ENCODE results near the gene ZCCHC14.

The ZCCHC14 gene

DNA sequence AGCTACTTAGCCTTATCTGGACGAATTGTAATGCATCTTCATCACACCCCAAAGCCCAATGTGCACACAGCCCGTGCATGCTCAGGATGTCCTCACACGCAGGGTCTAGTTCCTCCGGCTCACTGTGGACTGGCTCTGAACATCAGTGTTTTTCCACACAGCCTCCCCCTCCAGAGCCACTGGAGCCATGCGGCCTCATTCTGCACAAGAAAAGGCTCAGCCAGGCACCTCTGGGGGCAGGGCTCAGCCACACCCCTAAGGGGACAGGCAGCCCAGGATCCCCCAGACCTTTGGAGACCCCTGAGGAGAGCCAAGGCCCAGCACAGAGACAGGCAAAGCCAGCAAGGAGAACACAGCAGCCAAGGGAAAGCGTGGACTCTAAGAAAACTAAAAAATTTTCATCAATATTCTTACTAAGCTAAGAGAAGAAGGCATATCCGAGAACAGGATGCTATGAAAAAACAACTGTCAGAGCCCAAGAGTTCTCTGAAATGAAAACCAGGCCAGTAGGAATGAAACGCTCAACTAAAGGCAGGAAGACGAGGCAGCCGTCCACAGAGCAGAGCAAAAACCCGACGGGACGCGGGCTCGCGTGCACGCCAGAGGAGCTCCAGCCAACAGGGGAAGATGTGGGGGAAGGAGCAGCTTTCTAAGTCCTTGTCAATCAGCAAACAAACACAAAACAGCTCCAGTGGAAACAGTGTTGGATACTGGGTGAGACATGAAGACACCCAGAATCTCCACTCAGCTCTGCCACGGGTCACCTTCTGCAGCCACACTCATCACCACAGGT is 66.2 kb downstream of the ZCCHC14 start:
- DNase-seq: no peak

DNA sequence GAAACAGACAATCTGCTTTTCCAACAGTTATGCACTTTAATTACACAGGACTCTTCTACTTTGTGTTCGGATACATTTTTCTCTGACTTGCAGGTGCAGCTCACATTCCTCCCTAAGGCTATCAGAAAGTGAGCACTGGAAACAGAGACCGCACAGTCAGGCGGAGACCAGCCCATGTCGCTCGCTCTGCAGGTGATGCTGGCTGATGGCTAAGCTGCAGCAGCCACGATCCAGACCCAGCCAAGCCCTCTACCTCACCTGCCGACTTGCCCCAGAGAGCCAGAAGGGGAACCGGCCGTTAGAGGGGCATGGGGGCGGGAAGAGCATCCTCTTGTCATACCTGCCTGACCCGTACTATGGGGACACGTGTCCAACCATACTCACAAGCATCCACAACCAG is 66.9 kb downstream of the ZCCHC14 start:
- DNase-seq: no peak

DNA sequence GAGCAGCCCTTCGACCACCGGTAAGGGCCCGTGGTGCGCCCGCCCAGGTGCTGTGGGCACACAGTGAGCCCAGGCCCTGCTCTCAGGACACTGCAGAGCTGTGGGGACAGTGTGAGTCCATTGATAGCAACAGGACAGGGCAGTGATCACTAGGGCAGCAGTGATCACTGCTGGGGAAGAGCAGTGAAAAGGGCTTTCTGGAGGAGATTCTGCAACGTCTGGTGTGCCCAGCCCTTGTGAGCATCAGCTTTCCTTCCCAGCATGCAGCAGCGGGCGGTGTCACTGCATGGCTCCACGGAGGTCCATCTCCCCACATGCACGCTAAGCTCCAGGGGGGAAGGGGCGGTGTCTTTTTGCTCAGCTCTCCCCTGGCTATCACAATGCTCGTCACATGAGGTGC is 68.6 kb downstream of the ZCCHC14 start:
- no peak for DNase-seq

DNA sequence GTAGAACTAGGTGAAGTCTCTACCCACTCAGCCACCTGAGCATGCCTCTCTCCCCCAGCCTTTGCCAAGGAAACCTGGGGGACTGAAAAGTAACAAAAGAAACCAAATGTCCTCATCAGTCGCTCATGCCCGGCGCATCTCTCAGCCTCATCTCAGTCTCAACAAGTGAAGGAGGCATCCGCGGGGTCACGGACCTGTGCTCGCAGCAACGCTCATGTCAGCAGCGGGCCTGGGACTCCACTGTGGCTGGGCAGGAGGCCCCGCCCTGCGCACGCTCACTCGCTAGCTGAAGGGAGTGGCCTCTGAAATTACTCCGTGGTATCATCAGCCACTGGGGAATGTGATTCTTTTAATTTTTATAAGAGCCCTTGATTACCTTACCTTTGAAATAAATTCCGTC is 69.4 kb downstream of the ZCCHC14 start:
- DNase-seq: no peak

DNA sequence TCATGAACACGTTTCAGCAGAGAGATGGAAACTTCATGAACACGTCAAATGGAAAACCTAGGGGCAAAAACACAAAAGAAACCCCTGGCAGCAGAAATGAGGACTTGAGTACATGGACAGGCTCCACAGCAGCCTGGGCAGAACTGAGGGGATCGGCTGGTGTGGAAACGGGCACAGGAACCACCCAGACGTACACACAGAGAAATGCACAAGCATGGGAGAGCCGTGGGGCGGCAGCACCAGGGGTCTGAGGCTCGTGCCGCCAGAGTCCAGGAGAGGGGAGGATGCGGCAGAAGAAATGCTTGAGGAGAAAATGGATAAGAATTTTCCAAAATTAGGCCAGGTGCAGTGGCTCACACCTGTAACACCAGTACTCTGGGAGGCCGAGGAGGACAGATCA is 70.7 kb downstream of the ZCCHC14 start:
- DNase-seq: no peak

DNA sequence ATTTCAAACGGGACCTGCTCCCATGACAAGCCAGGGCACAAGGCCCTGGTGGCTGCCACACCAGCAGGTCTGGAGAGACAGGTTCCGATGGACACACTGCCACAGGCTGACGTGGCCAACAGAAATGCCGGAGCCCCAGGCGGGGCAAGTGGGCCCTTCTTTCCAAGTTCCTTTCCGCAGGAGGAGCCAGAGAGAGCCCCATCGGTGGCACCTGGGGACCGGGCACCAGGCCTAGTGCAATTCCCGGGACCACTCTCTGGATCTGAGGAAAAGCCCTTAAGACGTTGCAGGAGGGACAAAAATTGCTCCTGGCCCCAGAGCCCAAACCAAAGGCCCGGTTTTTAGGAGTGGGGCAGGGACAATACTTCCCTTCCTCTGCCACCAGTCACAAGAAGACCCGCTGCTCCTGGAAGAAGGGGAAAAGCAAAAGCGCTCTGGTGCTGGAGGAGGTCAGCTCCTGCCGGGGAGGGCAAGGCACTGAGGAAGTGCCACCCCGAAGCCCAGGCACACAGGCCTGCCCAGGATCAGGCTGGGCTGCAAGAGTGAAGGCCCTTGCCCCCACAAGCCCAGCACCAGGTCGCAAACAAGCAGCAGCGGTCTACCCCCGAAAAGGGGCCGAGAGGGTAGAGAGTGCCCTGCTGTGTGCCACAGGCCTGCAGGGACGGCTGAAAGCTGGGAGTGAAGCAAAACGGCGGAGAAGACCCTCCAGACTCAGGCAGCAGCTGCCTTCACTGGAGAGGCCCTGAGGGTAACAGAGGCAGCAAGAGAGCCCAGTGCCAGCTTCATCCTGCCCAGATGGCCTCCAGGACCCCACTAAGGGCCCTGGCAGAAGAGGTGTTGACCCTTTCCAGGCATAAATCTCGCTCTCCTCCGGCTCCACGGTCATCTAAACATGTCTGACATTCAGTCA is 71.6 kb downstream of the ZCCHC14 start:
- DNase-seq: no peak

DNA sequence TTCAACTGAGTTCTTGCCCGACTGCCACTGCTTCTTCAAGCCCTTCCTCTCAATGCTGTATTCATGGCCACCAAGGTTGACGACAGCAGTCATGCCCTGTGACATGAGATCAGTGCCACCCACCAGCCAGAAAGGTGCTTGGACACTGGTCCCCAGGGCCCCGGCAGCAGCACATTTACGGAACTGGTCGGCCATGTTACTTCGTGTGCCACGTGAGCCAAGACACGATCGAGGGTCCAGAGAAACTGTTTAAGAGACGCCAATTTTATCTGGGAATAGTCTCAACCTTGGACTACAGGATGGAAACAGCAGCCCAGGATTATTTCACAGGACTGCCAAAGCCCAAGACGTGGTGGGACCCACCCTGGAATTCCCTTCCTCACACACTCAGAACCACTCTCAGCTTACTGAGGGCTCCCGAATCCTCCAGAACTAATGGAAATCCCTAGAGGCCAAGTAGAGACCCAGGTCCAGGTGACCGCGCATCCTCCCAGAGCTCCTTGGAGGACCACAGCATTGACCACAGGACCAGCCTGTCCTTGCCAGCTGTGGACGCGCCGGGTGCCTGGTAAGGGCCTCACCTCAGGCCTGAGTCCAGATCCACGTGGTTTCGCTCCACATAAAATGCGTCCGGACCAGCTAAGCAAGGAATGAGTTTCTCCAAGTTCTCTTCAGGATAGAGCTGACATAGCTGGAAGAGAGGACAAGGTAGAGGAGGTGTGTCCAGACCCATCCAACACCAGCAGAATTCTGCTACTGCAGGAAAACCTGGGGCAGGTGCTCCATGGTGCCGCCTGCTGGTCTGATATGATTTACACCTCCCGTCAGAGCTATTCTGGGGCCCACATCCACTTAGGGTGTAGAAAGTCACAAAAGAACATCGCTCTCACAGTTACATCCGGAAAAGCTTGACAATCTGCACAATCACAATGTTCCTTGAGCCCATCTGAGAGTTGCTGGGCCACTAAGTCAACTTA is 72.5 kb downstream of the ZCCHC14 start:
- DNase-seq: no peak

DNA sequence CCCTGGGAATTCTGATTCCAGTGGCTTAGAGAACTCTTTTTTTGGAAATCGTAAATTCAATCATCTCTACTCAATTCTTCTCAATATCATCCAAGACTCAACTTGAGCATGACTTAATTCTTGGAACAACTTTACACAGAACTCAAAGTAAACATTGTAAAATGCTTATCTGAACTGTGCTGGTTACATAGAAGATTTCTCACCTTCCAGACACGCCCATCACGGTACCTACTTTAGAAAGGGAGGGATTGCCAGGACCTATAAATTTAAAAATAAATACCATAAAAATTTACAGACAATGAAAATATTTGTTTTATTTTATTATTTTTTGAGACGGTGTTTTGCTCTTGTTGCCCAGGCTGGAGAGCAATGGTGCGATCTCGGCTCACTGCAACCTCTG is 74.2 kb downstream of the ZCCHC14 start:
- DNase-seq: no peak

DNA sequence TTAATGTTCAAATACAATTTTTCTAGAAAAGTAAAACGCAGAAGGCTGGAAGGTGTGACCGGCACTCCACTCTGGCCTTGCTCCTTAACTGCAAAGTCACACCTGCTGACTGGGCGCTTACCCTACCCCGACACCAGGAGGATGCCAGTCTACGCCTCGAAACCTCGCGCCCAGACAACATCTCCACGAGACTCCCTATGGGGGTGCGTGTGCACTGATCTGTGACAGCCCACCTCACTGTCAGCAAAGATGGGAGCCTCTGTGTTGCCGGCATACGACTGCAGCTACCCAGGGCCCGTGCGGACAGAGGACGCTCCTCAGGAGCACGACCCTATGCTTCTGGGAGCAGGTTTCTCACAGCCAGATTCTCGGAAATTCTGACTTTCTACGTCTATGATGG is 74.6 kb downstream of the ZCCHC14 start:
- no peak for DNase-seq

DNA sequence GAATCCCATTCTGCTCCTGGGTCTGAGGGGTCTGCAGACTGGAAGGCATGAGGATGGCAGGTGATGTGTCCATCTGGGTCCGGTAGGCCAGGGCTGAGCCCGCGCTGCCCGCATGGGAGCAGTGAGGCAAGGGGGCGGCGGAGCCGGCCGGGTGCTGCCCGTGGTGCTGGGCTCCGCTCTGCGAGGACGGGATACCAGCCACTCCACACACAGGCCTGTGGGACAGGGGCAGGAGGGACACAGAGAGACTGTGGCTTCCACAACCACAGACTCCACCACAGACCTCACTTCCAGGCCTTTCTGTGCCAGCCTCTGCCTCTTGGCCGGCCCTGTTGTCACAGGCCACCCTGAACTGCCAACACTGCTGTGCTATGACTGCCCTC is 75.3 kb downstream of the ZCCHC14 start:
- no peak for DNase-seq

DNA sequence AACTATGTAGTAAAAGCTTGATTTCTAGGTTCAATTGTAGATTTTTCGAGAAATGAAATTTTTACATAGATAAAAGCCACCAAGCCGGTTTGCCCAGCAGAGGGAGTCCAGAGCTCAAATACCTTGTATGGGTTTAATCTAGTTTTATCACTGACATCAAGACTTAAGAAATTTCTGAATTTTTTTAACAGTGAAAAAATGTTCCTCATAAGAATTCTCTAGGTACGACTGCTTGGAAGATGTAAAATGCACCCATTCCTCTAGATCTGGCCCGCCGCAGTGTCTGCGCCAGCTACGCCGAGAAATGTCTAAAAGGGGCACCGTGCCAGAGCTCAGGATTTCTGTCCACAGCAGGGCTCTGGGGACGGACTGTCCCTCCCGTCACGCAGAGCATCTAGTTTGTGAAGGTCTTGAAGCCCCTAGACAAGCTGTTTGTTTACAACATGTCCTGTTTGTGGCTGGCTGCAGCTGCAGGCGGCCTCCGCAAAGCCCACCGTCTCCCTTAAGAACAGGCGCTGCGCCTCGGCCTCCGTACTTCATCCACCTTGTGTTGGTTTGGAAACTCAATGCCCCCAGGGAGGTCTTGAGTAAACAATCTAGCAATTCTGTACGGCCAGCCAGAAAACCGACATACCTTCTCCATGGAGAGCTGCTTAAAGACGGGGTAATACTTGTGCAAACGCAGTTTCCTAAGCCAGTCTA is 75.8 kb downstream of the ZCCHC14 start:
- DNase-seq: peak; percentile 59

DNA sequence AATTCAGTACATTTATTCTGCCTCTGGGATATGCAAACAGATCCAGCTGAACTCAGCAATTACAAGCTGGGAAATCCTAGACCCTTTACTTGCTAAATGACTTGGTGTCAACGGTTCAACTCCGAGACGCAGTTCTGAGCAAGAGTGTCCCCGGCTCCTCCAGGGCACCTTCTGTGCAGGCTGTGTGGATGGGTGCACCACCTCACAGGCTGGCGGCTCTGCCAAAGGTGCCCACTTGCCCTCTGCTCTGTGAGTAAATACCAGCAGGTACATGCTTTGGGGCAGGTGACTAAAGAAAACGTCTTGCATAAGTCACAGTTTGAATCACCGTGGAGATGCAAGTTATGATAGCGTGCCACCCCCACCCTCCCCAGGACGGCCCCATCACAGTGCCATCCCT is 77.4 kb downstream of the ZCCHC14 start:
- DNase-seq: no peak

DNA sequence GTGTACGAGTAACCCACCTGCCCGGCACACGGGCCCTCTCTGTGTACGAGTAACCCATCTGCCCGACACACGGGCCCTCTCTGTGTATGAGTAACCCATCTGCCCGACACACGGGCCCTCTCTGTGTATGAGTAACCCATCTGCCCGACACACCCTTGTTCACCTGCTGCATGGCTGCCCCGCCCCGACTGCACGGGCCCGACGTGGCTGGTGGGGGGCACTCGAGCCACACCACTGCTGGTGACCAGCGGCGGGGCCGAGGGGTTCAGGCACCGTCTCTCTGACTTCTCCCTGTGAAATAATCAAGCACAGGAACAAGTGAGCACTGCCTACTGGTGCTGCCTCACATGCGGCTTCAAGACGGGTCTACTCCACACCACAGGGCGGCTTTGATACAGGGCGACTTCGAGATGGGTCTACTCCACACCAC is 78.6 kb downstream of the ZCCHC14 start:
- DNase-seq: no peak

DNA sequence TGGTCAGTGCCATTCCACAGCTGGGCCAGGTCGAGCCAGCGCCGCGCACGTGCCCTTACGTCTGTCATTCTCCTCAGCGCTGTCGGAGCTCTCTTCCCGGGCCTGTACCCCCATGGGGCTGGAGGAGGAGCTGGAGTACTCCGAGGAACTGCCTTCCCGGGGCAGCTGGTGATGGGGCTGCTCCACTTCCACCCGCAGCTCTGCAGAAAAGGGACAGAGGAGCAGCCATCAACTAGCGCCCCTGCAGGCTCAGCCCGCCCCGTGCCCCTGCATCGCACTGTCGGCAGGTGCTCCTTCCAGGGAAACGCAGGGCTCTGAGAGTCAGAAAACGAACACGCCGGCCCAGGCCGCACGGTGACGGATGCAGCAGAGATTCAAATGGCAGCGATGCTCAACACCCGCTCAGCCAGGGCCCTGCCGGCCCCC is 79.8 kb downstream of the ZCCHC14 start:
- no peak for DNase-seq

DNA sequence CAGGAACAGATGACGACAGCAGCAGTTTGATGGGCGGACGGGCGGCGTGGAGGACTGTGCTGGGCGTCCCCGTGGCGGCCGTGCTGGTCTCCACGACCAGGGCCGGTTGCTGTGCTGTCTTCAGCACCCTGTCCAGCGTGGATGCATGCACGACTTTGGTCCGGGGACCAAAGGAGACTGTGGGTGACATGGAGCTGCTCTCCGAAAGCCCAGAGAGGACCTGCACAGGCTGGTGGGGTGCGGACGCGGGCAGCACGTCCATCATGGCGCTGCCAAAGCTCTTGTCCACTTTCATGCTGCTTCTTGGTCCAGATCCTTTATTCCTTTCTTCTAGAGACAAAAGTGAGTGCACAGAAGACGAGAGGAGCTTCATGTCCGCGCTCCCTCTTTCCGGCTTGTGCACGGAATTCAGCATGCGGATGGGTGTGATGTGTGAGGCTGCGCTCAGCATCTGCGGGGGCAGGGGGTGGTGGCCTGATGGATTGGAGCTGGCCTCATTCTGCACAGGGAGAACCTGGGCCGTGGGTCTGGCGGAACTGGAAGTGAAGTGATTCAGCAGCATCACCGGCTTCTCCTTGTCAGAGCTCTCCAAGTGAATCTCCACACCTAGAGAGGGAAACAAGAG is 80.3 kb downstream of the ZCCHC14 start:
- no peak for DNase-seq

DNA sequence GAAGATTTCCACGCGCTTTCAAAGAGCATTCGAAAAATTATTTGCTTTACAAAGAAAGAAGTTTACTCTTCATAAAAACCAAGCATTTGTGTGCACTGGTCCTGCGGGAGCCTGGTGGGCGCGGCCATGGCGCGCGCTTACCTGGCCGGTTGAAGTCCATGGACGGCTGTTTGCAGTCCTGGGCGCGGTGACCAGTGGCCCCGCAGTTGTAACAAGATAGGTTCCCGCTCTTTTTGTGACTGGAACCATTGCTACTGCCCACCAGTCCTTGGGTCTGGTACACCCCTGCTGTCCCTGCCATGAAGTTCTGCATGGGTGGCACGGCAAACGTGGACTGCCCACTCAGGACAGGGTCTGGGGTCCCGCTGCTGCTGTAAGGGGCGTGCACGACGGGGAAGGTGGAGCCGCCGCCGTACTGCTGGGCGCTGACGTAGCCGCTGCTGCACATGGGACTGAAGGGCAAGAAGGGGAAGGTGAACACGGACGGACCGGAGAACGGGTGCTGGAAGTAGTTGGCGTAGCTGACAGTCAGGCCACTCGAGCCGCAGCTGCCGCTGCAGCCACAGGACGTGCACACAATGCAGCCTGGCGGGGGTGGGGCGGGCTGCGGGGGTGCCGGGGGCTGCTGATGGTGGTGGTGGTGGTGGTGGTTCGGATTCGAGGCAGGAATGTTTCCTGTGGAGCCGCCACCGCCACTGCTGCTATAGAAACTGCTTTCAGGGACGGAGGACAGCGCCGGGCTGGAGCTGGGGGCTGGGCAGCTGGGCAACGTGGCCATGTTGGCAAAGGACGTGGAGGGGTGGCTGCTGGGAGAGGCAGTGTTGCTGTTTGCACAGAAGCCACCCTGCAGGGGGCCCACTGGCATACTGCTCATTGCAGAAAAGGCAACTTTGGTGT is 81.2 kb downstream of the ZCCHC14 start:
- DNase-seq: no peak

DNA sequence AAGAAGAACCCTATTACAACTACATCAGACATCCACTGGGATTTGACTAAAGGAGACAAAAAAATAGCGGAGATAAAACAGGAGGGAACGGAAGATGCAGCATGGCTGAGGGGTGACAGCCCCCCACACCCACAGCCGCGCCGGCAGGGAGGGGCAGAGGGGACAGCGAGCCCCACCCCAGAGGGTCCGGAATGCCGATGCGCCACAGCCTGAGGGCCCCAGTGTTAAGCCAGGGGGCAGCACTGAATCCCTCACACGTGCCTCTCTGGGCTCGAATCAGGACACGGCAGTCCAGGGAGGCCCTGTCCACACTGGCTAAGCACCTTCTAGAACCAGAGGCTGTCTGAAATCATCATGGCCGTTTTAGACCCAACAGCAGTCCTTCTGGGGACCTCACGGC is 81.9 kb downstream of the ZCCHC14 start:
- DNase-seq: no peak

DNA sequence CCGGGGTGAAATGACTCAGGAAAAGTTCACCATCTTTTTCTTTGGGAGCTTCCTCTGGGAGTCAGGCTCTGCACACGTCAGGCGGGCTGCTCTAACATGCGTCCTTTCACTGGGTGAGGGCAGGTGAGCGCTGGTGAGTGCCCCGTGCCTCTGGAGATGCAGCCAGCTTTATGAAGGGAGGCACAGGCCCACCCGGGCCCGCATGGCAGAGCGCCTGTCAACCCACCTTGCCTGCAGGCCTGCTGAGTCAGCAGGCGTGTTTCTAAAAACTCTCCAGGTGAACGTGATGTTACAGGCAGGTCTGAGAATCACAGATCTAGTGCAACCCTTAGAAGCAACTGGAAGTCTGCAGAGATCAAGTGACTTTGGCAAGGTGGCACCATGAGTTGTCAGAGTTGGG is 82.3 kb downstream of the ZCCHC14 start:
- no peak for DNase-seq

DNA sequence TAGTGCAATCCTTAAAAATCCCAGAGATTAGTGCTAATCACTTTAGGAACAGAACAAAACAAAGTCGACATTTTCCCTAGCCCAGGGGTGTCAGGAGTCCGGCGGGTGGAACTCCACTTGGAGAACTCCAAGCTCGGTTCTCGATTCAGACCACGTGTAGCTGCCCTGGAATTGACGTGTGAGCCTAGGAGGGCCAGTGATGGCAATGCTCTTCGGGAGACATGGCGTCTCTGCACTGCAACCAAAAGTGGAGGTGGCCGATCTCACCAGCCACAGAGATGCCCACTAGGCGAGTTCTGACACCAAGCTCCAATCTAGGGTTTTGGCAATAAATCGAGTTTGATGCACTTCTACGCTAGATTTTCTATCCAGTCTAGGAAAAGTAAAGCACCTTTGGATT is 83.0 kb downstream of the ZCCHC14 start:
- DNase-seq: no peak

DNA sequence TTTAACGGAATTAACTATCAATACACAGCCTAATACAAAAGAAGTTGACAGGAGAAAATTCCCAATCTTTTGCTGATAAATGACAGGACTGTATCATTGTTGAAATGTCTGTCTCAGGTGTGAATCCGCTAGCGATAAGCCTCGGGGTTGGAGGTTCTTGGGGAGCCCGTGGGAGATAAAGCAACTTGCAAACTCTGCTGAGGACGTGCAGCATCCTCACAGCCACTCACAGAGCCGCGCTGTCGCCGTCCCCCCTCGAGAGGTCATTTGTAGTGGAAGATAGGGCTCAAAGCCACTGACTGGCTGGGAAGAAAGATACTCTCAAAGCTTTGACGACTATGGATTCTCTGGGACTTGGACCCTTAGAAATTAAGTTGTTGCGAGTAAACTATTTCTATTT is 83.7 kb downstream of the ZCCHC14 start:
- DNase-seq: no peak
